ENCODE measurements around the gene MRGPRX4.

Gene MRGPRX4

GRCh38 chr11:18145025-18145424 is 27.6 kb upstream of the MRGPRX4 start:
- no peaks in the 10 kb centered on the region for H3F3A ChIP-seq (ENCODE audit: control insufficient read depth, insufficient read depth)
- H3K27ac ChIP-seq (ENCODE audit: low read depth, low read length) = no peak overlapping the region
- no peaks in the 10 kb centered on the region for H3K4me1 ChIP-seq (ENCODE audit: control insufficient read depth, low read length)
- TF ChIP-seq EZH2phosphoT487 (IDR thresholded peaks at IDR 0.05; ENCODE audit: borderline replicate concordance, low read length) = no peak
- TF ChIP-seq, protein P1, sequence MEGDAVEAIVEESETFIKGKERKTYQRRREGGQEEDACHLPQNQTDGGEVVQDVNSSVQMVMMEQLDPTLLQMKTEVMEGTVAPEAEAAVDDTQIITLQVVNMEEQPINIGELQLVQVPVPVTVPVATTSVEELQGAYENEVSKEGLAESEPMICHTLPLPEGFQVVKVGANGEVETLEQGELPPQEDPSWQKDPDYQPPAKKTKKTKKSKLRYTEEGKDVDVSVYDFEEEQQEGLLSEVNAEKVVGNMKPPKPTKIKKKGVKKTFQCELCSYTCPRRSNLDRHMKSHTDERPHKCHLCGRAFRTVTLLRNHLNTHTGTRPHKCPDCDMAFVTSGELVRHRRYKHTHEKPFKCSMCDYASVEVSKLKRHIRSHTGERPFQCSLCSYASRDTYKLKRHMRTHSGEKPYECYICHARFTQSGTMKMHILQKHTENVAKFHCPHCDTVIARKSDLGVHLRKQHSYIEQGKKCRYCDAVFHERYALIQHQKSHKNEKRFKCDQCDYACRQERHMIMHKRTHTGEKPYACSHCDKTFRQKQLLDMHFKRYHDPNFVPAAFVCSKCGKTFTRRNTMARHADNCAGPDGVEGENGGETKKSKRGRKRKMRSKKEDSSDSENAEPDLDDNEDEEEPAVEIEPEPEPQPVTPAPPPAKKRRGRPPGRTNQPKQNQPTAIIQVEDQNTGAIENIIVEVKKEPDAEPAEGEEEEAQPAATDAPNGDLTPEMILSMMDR (IDR thresholded peaks at IDR 0.05; ENCODE audit: low read depth, low read length, poor library complexity, severe bottlenecking) = peak; percentile 32
- H4K20me1 ChIP-seq (ENCODE audit: control insufficient read depth, insufficient read depth, low read depth, low read length) = no peaks in the 10 kb centered on the region
- no peaks in the 10 kb centered on the region for H3K36me3 ChIP-seq (ENCODE audit: control insufficient read depth, low read length)
- no peaks in the 10 kb centered on the region for H3K9me2 ChIP-seq (replicated peaks; ENCODE audit: control insufficient read depth, low read length)
- H3K4me2 ChIP-seq (ENCODE audit: low read length) = no peak overlapping the region
- peaks cover 7% of the 10 kb centered on the region; the same call in 1 of the 2 replicates for H3K27me3 ChIP-seq (ENCODE audit: control insufficient read depth, low read length)
- no peaks in the 10 kb centered on the region for H3K9me3 ChIP-seq (ENCODE audit: control insufficient read depth, insufficient read depth, low read length)
- H3K79me2 ChIP-seq (ENCODE audit: control insufficient read depth, low read length) = no peaks in the 10 kb centered on the region
- no peak overlapping the region for H3K4me3 ChIP-seq (ENCODE audit: low read length)

- H3K4me2 ChIP-seq (ENCODE audit: low read length) = no peak overlapping the region
- H3K79me2 ChIP-seq (ENCODE audit: control insufficient read depth, low read length) = no peaks in the 10 kb centered on the region
- no peaks in the 10 kb centered on the region for H3F3A ChIP-seq (ENCODE audit: control insufficient read depth, insufficient read depth)
- peaks cover 7% of the 10 kb centered on the region; the same call in 1 of the 2 replicates for H3K27me3 ChIP-seq (ENCODE audit: control insufficient read depth, low read length)
- no peak overlapping the region for H3K4me3 ChIP-seq (ENCODE audit: low read length)
- no peaks in the 10 kb centered on the region for H4K20me1 ChIP-seq (ENCODE audit: control insufficient read depth, insufficient read depth, low read depth, low read length)
- no peak overlapping the region for H3K27ac ChIP-seq (ENCODE audit: low read depth, low read length)
- H3K9me3 ChIP-seq (ENCODE audit: control insufficient read depth, insufficient read depth, low read length) = no peaks in the 10 kb centered on the region
- no peaks in the 10 kb centered on the region for H3K4me1 ChIP-seq (ENCODE audit: control insufficient read depth, low read length)
- no peaks in the 10 kb centered on the region for H3K36me3 ChIP-seq (ENCODE audit: control insufficient read depth, low read length)
- no peaks in the 10 kb centered on the region for H3K9me2 ChIP-seq (replicated peaks; ENCODE audit: control insufficient read depth, low read length)
- no peak for TF ChIP-seq EZH2phosphoT487 (IDR thresholded peaks at IDR 0.05; ENCODE audit: borderline replicate concordance, low read length)
- TF ChIP-seq, protein P1 (IDR thresholded peaks at IDR 0.05; ENCODE audit: low read depth, low read length, poor library complexity, severe bottlenecking) = no peak
These were observed 26.8 kb upstream of the MRGPRX4 start for GRCh38 chr11:18145837-18146236.

GRCh38 chr11:18151581-18151980 is 21.1 kb upstream of the MRGPRX4 start:
- peaks cover 10% of the 10 kb centered on the region; the same call in 1 of the 2 replicates for H3K27me3 ChIP-seq (ENCODE audit: control insufficient read depth, low read length)
- no peak for TF ChIP-seq EZH2phosphoT487 (IDR thresholded peaks at IDR 0.05; ENCODE audit: borderline replicate concordance, low read length)
- TF ChIP-seq, protein P1 (IDR thresholded peaks at IDR 0.05; ENCODE audit: low read depth, low read length, poor library complexity, severe bottlenecking) = no peak
- H3K27ac ChIP-seq (ENCODE audit: low read depth, low read length) = no peak overlapping the region
- H3F3A ChIP-seq (ENCODE audit: control insufficient read depth, insufficient read depth) = no peaks in the 10 kb centered on the region
- no peaks in the 10 kb centered on the region for H3K9me2 ChIP-seq (replicated peaks; ENCODE audit: control insufficient read depth, low read length)
- no peak overlapping the region for H3K4me2 ChIP-seq (ENCODE audit: low read length)
- H3K79me2 ChIP-seq (ENCODE audit: control insufficient read depth, low read length) = no peaks in the 10 kb centered on the region
- no peaks in the 10 kb centered on the region for H3K9me3 ChIP-seq (ENCODE audit: control insufficient read depth, insufficient read depth, low read length)
- H3K4me3 ChIP-seq (ENCODE audit: low read length) = no peak overlapping the region
- H3K4me1 ChIP-seq (ENCODE audit: control insufficient read depth, low read length) = no peaks in the 10 kb centered on the region
- no peaks in the 10 kb centered on the region for H3K36me3 ChIP-seq (ENCODE audit: control insufficient read depth, low read length)
- no peaks in the 10 kb centered on the region for H4K20me1 ChIP-seq (ENCODE audit: control insufficient read depth, insufficient read depth, low read depth, low read length)

Data from DOHH2 (cell line).